ENCODE measurements around the gene TM4SF20.

TM4SF20 gene

DNA sequence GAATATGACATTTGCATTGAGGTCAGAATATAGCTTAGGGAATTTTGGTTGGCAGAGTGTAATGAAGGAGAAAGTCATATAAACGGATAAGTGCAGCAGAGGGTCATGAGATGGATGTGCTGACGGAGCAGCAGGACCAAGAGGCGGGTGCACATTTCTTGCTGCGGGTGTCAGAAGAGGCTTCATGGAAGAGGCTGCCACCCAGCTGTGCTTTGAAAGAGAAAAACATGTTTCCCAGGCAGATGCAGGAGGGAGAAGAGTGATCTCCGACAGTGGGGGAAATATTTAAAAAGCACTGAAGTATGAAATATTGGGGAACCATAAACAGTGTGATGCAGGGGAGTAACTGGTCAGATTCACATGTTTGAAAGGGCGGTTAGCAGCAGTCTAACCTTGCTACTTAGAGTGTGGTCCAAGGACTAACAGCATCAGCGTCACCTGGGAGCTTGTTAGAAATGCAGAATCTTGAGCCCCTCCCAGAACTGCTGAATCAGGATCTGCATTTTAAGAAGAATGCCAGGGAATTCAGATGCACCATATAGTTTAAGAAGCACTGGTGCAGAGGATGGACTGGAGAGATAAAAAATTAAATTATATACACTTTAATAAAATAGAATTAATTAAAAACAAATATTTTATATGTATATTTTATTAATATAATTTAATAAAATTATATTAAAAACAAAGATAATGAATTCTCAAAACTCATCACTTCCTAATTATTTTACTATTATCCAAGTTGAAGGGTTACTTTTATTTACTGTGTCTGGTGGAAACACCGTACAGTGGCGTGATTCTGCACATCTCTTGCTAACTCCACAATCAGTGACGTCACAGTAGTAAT is 44.8 kb upstream of the TM4SF20 start:
- H3K36me3 ChIP-seq (ENCODE audit: control insufficient read depth in 2 of 2, insufficient read depth in 1 of 2, low read length in 2 of 2): no peaks in the 10 kb centered on the region
- TF ChIP-seq ZBTB7A (tag by site-specific recombination; IDR thresholded peaks at IDR 0.05; ENCODE audit: low read depth) (no peak), ZNF155 (tag by site-specific recombination; IDR thresholded peaks at IDR 0.05) (no peak), ZNF560 (tag by site-specific recombination; IDR thresholded peaks at IDR 0.05; ENCODE audit: borderline replicate concordance) (no peak), ZNF48 (tag by site-specific recombination; IDR thresholded peaks at IDR 0.05) (no peak), ZNF76 (tag by site-specific recombination; IDR thresholded peaks at IDR 0.05; ENCODE audit: borderline replicate concordance, low read depth) (no peak), ZNF707 (tag by site-specific recombination; IDR thresholded peaks at IDR 0.05) (no peak), ZNF600 (tag by site-specific recombination; IDR thresholded peaks at IDR 0.05) (no peak), ZNF302 (tag by site-specific recombination; IDR thresholded peaks at IDR 0.05; ENCODE audit: low read depth) (no peak), ZNF768 (tag by site-specific recombination; IDR thresholded peaks at IDR 0.05) (no peak), ZNF24 (tag by site-specific recombination; IDR thresholded peaks at IDR 0.05) (no peak), GLI4 (tag by site-specific recombination; IDR thresholded peaks at IDR 0.05) (no peak), ZFHX2 (tag by site-specific recombination; conservative IDR thresholded peaks at IDR 0.05) (no peak)
- TF ChIP-seq, protein P1, sequence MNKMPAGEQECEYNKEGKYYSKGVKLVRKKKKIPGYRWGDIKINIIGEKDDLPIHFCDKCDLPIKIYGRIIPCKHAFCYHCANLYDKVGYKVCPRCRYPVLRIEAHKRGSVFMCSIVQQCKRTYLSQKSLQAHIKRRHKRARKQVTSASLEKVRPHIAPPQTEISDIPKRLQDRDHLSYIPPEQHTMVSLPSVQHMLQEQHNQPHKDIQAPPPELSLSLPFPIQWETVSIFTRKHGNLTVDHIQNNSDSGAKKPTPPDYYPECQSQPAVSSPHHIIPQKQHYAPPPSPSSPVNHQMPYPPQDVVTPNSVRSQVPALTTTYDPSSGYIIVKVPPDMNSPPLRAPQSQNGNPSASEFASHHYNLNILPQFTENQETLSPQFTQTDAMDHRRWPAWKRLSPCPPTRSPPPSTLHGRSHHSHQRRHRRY (tag by site-specific recombination; IDR thresholded peaks at IDR 0.05): no peak
- TF ChIP-seq, protein P2, sequence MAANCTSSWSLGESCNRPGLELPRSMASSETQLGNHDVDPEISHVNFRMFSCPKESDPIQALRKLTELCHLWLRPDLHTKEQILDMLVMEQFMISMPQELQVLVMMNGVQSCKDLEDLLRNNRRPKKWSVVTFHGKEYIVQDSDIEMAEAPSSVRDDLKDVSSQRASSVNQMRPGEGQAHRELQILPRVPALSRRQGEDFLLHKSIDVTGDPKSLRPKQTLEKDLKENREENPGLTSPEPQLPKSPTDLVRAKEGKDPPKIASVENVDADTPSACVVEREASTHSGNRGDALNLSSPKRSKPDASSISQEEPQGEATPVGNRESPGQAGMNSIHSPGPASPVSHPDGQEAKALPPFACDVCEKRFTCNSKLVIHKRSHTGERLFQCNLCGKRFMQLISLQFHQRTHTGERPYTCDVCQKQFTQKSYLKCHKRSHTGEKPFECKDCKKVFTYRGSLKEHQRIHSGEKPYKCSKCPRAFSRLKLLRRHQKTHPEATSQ (tag by site-specific recombination; IDR thresholded peaks at IDR 0.05): no peak
- TF ChIP-seq, protein P3, sequence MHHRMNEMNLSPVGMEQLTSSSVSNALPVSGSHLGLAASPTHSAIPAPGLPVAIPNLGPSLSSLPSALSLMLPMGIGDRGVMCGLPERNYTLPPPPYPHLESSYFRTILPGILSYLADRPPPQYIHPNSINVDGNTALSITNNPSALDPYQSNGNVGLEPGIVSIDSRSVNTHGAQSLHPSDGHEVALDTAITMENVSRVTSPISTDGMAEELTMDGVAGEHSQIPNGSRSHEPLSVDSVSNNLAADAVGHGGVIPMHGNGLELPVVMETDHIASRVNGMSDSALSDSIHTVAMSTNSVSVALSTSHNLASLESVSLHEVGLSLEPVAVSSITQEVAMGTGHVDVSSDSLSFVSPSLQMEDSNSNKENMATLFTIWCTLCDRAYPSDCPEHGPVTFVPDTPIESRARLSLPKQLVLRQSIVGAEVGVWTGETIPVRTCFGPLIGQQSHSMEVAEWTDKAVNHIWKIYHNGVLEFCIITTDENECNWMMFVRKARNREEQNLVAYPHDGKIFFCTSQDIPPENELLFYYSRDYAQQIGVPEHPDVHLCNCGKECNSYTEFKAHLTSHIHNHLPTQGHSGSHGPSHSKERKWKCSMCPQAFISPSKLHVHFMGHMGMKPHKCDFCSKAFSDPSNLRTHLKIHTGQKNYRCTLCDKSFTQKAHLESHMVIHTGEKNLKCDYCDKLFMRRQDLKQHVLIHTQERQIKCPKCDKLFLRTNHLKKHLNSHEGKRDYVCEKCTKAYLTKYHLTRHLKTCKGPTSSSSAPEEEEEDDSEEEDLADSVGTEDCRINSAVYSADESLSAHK (tag by site-specific recombination; IDR thresholded peaks at IDR 0.05): no peak
- no peak overlapping the region for H3K4me3 ChIP-seq (ENCODE audit: low read depth, low read length)
- ChIA-PET CTCF (interaction anchor here (0.6 kb wide), 1 partner anchor 554 kb away, joined by 3 read pairs; no protein-coding TSS in a partner anchor), POLR2A (no interaction called here)
- H3K9me3 ChIP-seq (ENCODE audit: control insufficient read depth, insufficient read depth, low read depth, low read length): no peaks in the 10 kb centered on the region
- H3K27ac ChIP-seq (ENCODE audit: extremely low read depth, low read depth, low read length): no peak overlapping the region
- no peaks in the 10 kb centered on the region for H3K4me1 ChIP-seq (ENCODE audit: control insufficient read depth, insufficient read depth, low read length)

DNA sequence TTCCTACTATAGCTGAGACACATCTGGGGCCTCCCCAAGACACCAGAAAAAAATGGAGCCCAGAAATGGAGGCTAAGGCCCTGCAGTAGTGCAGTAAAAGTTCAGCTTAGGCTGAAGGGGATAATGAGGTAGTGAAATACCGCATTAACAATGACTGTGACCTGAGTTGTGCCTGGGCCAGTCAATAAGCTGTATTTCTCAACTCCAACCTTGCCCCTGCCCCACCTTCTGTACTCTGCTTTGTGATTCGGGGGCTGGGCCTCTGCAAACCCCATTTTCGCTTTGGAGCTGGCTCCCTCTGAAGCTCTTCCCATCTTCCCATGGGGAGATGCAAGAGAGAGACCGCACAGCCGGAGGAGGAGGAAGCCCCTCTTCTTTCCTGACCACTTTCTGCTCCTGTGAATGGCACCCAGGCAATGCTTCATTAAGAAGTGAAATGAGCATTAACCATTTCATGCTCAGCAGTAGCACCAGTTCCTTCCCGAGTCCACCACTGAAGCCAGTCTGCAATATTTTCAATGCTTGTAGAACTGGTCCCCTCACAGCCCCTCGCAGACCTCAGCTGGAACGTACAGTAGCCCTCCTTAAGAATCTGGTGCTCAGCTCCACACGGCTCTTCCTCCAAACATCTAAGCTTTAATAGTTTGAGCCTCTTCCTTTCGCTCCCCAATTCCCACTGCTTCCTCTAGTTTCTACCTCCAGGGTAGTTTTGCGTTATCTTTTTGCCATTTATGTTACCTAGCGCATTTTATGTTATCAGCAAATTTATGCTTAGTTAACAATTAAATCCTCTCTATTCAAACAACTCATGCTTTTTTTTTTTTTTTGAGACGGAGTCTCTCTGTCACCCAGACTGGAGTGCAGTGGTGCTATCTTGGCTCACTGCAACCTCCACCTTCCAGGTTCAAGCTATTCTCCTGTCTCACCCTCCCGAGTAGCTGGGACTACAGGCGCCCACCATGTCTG is 41.3 kb upstream of the TM4SF20 start:
- POLR2A ChIA-PET: interaction anchor here (0.6 kb wide), 1 partner anchor 19 kb away, joined by 4 read pairs; no protein-coding TSS in a partner anchor
- no peak overlapping the region for H3K4me3 ChIP-seq (ENCODE audit: low read depth, low read length)
- H3K27ac ChIP-seq (ENCODE audit: extremely low read depth, low read depth, low read length): no peak overlapping the region
- TF ChIP-seq REPIN1 (tag by site-specific recombination; IDR thresholded peaks at IDR 0.05; ENCODE audit: low read depth) (no peak), ZNF792 (tag by site-specific recombination; IDR thresholded peaks at IDR 0.05) (no peak), ZNF785 (tag by site-specific recombination; IDR thresholded peaks at IDR 0.05) (no peak), ZNF202 (tag by site-specific recombination; IDR thresholded peaks at IDR 0.05; ENCODE audit: borderline replicate concordance) (no peak), TRIM28 (IDR thresholded peaks at IDR 0.05; ENCODE audit: borderline replicate concordance, low read length) (no peak), ZNF354C (tag by site-specific recombination; IDR thresholded peaks at IDR 0.05; ENCODE audit: borderline replicate concordance, low read depth) (no peak), GFI1B (tag by site-specific recombination; IDR thresholded peaks at IDR 0.05) (no peak), ZNF223 (tag by site-specific recombination; IDR thresholded peaks at IDR 0.05) (no peak)
- TF ChIP-seq, protein P4, sequence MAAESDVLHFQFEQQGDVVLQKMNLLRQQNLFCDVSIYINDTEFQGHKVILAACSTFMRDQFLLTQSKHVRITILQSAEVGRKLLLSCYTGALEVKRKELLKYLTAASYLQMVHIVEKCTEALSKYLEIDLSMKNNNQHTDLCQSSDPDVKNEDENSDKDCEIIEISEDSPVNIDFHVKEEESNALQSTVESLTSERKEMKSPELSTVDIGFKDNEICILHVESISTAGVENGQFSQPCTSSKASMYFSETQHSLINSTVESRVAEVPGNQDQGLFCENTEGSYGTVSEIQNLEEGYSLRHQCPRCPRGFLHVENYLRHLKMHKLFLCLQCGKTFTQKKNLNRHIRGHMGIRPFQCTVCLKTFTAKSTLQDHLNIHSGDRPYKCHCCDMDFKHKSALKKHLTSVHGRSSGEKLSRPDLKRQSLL (tag by site-specific recombination; IDR thresholded peaks at IDR 0.05): no peak
- TF ChIP-seq, protein P5, sequence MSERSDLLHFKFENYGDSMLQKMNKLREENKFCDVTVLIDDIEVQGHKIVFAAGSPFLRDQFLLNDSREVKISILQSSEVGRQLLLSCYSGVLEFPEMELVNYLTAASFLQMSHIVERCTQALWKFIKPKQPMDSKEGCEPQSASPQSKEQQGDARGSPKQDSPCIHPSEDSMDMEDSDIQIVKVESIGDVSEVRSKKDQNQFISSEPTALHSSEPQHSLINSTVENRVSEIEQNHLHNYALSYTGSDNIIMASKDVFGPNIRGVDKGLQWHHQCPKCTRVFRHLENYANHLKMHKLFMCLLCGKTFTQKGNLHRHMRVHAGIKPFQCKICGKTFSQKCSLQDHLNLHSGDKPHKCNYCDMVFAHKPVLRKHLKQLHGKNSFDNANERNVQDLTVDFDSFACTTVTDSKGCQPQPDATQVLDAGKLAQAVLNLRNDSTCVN (tag by site-specific recombination; optimal IDR thresholded peaks at IDR 0.05): no peak
- H3K4me1 ChIP-seq (ENCODE audit: control insufficient read depth, insufficient read depth, low read length): no peaks in the 10 kb centered on the region
- no peaks in the 10 kb centered on the region for H3K36me3 ChIP-seq (ENCODE audit: control insufficient read depth in 2 of 2, insufficient read depth in 1 of 2, low read length in 2 of 2)
- CTCF ChIA-PET: interaction anchor here (0.6 kb wide), 2 partner anchors 14 to 237 kb away, joined by 3 read pairs; no protein-coding TSS in a partner anchor
- no peaks in the 10 kb centered on the region for H3K9me3 ChIP-seq (ENCODE audit: control insufficient read depth, insufficient read depth, low read depth, low read length)

Data from HEK293 (cell line).